Endodermal cell (in vitro differentiated cells): Measurements from ENCODE around the gene ABCF1. TPM values are rescaled to one million over a fixed set of nuclear protein-coding genes. Genes with fewer than 3 reads are reported as not detected.

Source experiments
- DNase-seq: peaks from one replicate; pipeline ENCODE4 v3.0.0-alpha.2; 2017
- H3K27ac ChIP-seq: 2 replicates; pipeline ENCODE4 v1.5.1; 2013; ENCODE audit warnings: mild to moderate bottlenecking, low read depth, low read length, moderate library complexity
- H3K27me3 ChIP-seq: 2 replicates; pipeline ENCODE4 v1.6.1; 2013; ENCODE audit warnings: mild to moderate bottlenecking, low read length, moderate library complexity; ENCODE audit not compliant: insufficient read depth, control insufficient read depth, poor library complexity, severe bottlenecking
- H3K36me3 ChIP-seq: 2 replicates; pipeline ENCODE4 v1.7.0; 2013; ENCODE audit warnings: mild to moderate bottlenecking, low read length, moderate library complexity; ENCODE audit not compliant: control insufficient read depth, insufficient read depth
- H3K4me1 ChIP-seq: one replicate; pipeline ENCODE4 v1.7.0; 2013; ENCODE audit warnings: low read length; ENCODE audit not compliant: control insufficient read depth, insufficient read depth
- H3K4me3 ChIP-seq: 2 replicates; pipeline ENCODE4 v1.5.1; 2013; ENCODE audit warnings: mild to moderate bottlenecking, low read length, moderate library complexity
- H3K9ac ChIP-seq: 2 replicates; pipeline ENCODE4 v1.6.1; 2013; ENCODE audit warnings: mild to moderate bottlenecking, low read length, moderate library complexity; ENCODE audit not compliant: poor library complexity, severe bottlenecking; ENCODE audit errors: extremely low read depth
- H3K9me3 ChIP-seq: 2 replicates; pipeline ENCODE4 v1.6.1; 2013; ENCODE audit warnings: mild to moderate bottlenecking, low read length, moderate library complexity; ENCODE audit not compliant: control insufficient read depth
- H3K27ac Mint-ChIP-seq: 2 replicates; pipeline ENCODE4 v1.8.0; 2020; ENCODE audit warnings: mixed read lengths
- H3K27me3 Mint-ChIP-seq: 2 replicates; pipeline ENCODE4 v1.8.0; 2021; ENCODE audit warnings: mild to moderate bottlenecking, mixed read lengths; ENCODE audit not compliant: insufficient read depth
- H3K36me3 Mint-ChIP-seq: 2 replicates; pipeline ENCODE4 v1.8.0; 2020; ENCODE audit warnings: low read depth, mixed read lengths
- H3K4me1 Mint-ChIP-seq: 2 replicates; pipeline ENCODE4 v1.8.0; 2020; ENCODE audit warnings: mixed read lengths
- H3K4me3 Mint-ChIP-seq: 2 replicates; pipeline ENCODE4 v1.8.0; 2020; ENCODE audit warnings: mild to moderate bottlenecking, moderate library complexity, mixed read lengths
- H3K9me3 Mint-ChIP-seq: 2 replicates; pipeline ENCODE4 v1.8.0; 2020; ENCODE audit warnings: mild to moderate bottlenecking, mixed read lengths
- CTCF ChIP-seq: fragments of 200-600 bp; sonication (generic); conservative IDR thresholded peaks from 2 replicates; pipeline ENCODE4 v1.5.0; 2021; ENCODE audit warnings: antibody characterized with exemption, mild to moderate bottlenecking
- WGBS, 2 experiments: methylation state at CpG; one replicate each; pipeline versions ENCODE4 v1.1.5 to v1.1.7; 2013; ENCODE audit warnings: missing lambda C conversion rate in 2 of 2, mixed read lengths in 1 of 2; ENCODE audit not compliant: insufficient coverage in 1 of 2, insufficient read length in 1 of 2; 5-methylcytosine and 5-hydroxymethylcytosine counted together
- total RNA-seq, 2 donors: library from RNA; stranded (reverse); fragmentation: NEBNext Ultra II Directional in 1 of 2; extraction: Animal tissue kit (Norgen Biotek cat#: 25700) in 1 of 2; gene quantifications; 2 replicates in 1 of 2; 3 replicates in 1 of 2; pipeline ENCODE4 v1.2.1, GENCODE V29; 2021

The ABCF1 gene
- total RNA-seq, 2 donors from 2014 or later = 84.9 to 89.3 TPM

DNA sequence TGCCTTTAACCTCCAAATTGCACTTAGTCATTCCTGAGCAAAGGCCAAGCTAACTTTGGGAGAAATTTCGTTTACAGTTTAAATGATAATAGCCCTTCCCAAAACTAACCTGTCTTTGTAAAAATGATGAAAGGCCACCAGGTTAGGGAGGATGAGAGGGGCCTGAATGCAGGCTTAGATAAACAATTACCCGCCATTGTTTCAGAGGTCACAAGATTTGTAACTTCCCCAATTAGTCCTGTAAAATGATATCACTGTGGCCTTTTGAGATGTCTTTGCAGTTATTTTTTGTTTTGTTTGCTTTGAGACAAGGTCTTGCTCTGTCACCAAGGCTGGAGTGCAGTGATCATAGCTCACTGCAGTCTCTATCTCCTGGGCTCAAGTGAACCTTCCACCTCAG, 41.2 kb upstream of the ABCF1 start:
- H3K9me3 Mint-ChIP-seq = no peaks in the 10 kb centered on the region
- H3K27me3 ChIP-seq = no peaks in the 10 kb centered on the region
- H3K4me3 Mint-ChIP-seq = no peak overlapping the region
- 74 to 92% methylated on average over 2 of the region's 2 CpGs for WGBS, 2 experiments
- H3K27ac ChIP-seq = no peak overlapping the region
- no peaks in the 10 kb centered on the region for H3K36me3 ChIP-seq
- DNase-seq = no peak
- H3K9me3 ChIP-seq = peaks cover 5% of the 10 kb centered on the region
- H3K27me3 Mint-ChIP-seq = peaks cover 10% of the 10 kb centered on the region
- no peak overlapping the region for H3K9ac ChIP-seq
- TF ChIP-seq CTCF = no peak
- no peaks in the 10 kb centered on the region for H3K4me1 Mint-ChIP-seq
- no peak overlapping the region for H3K27ac Mint-ChIP-seq
- H3K4me3 ChIP-seq = no peak overlapping the region
- no peaks in the 10 kb centered on the region for H3K4me1 ChIP-seq
- H3K36me3 Mint-ChIP-seq = no peaks in the 10 kb centered on the region

- Histone ChIP-seq H3K4me1 (no peaks in the 10 kb centered on the region), H3K4me3 (no peak overlapping the region), H3K36me3 (no peaks in the 10 kb centered on the region), H3K27ac (no peak overlapping the region), H3K27me3 (no peaks in the 10 kb centered on the region), H3K9me3 (peaks cover 5% of the 10 kb centered on the region), H3K9ac (no peak overlapping the region)
- no peaks in the 10 kb centered on the region for H3K36me3 Mint-ChIP-seq
- peaks cover 7% of the 10 kb centered on the region for H3K27me3 Mint-ChIP-seq
- no peak overlapping the region for H3K27ac Mint-ChIP-seq
- H3K4me3 Mint-ChIP-seq = no peak overlapping the region
- DNase-seq = peak; percentile 17
- WGBS, 2 experiments = 79 to 84% methylated on average over 11 to 14 of the region's 15 CpGs
- H3K4me1 Mint-ChIP-seq = no peaks in the 10 kb centered on the region
- no peaks in the 10 kb centered on the region for H3K9me3 Mint-ChIP-seq
- no peak for TF ChIP-seq CTCF
Measured at GRCh38 chr6:30533460-30534294, 37.6 kb upstream of the ABCF1 start.

DNA sequence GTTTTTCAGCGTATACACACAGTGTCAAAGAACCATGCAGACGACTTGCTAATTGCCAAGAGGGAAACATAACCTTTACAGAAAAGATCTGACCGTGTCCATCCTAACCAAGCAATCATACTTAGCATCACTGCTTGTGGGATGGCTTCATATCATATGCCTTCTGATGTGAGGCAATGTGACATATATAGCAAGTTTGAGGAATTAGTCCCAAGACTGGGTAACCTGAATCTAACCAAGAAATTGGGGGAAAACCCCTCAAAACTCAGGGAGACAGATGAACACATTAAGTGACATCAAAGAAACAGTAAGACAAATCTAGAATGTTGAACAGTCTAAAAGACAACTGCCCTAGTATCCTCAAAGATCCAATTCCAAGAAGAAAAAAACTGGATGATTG, 33.3 kb upstream of the ABCF1 start:
- Histone ChIP-seq H3K4me1 (no peaks in the 10 kb centered on the region), H3K27ac (no peak overlapping the region), H3K36me3 (no peaks in the 10 kb centered on the region), H3K9ac (no peak overlapping the region), H3K9me3 (no peaks in the 10 kb centered on the region), H3K27me3 (no peaks in the 10 kb centered on the region), H3K4me3 (no peak overlapping the region)
- Mint-ChIP-seq H3K27me3 (peaks cover 5% of the 10 kb centered on the region), H3K4me1 (peaks cover 3% of the 10 kb centered on the region), H3K36me3 (no peaks in the 10 kb centered on the region), H3K4me3 (no peak overlapping the region), H3K9me3 (no peaks in the 10 kb centered on the region), H3K27ac (no peak overlapping the region)
- WGBS, 2 experiments = 83 to 84% methylated on average over 2 to 3 of the region's 3 CpGs
- DNase-seq = no peak
- no peak for TF ChIP-seq CTCF
